HUDEP-2 (cell line): ENCODE results near the gene GNLY.

Experiments
- DNase-seq, 76 experiments: peaks; one replicate each; lab custom pipeline; 2025; ENCODE audit not compliant: unreplicated experiment in 76 of 76; lab: John Stamatoyannopoulos, UW

GNLY gene

GRCh38 chr2:85723707-85724360 lies 29.7 kb downstream of the GNLY start:
- DNase-seq: no peak

- no peak for DNase-seq
Observed at GRCh38 chr2:85724731-85725181, 30.6 kb downstream of the GNLY start.

- no peak for DNase-seq
Observed at GRCh38 chr2:85725451-85725850, 31.3 kb downstream of the GNLY start.

GRCh38 chr2:85727798-85728197 lies 33.6 kb downstream of the GNLY start:
- DNase-seq: no peak

GRCh38 chr2:85728342-85728741 lies 34.2 kb downstream of the GNLY start:
- DNase-seq: no peak

GRCh38 chr2:85728883-85729824 lies 35.0 kb downstream of the GNLY start:
- peak in 53 of 76 experiments; percentile 6 to 74 (median 37) for DNase-seq

- DNase-seq: no peak
Observed at GRCh38 chr2:85729825-85730510, 35.8 kb downstream of the GNLY start.

- no peak for DNase-seq
Observed at GRCh38 chr2:85730686-85731230, 36.6 kb downstream of the GNLY start.

GRCh38 chr2:85731606-85732005 lies 37.4 kb downstream of the GNLY start:
- DNase-seq: no peak

- no peak for DNase-seq
Observed at GRCh38 chr2:85732467-85733120, 38.4 kb downstream of the GNLY start.

GRCh38 chr2:85733121-85733960 lies 39.2 kb downstream of the GNLY start:
- no peak for DNase-seq

GRCh38 chr2:85734015-85734414 lies 39.9 kb downstream of the GNLY start:
- no peak for DNase-seq

GRCh38 chr2:85734942-85735608 lies 40.9 kb downstream of the GNLY start:
- DNase-seq: no peak

- no peak for DNase-seq
Observed at GRCh38 chr2:85735691-85736090, 41.5 kb downstream of the GNLY start.

- DNase-seq: no peak
Observed at GRCh38 chr2:85736456-85737355, 42.5 kb downstream of the GNLY start.

GRCh38 chr2:85737481-85737880 lies 43.3 kb downstream of the GNLY start:
- DNase-seq: no peak

GRCh38 chr2:85737961-85738360 lies 43.8 kb downstream of the GNLY start:
- DNase-seq: no peak

- DNase-seq: no peak
Observed at GRCh38 chr2:85740193-85740592, 46.0 kb downstream of the GNLY start.
